Hepatocyte (in vitro differentiated cells): ENCODE data around the gene HPS4.

Experiments used
- EZH2 ChIP-seq: fragments of 200-600 bp; sonication (generic); IDR thresholded peaks from 2 replicates; pipeline ENCODE4 v1.6.1; 2016; ENCODE audit warnings: antibody characterized with exemption, mild to moderate bottlenecking, borderline replicate concordance
- TF ChIP-seq, protein P1 (sequence below): fragments of 200-600 bp; sonication (generic); IDR thresholded peaks from 2 replicates; pipeline ENCODE4 v1.5.1; 2016; ENCODE audit warnings: antibody characterized with exemption, mild to moderate bottlenecking; ENCODE audit not compliant: poor library complexity

DNA sequence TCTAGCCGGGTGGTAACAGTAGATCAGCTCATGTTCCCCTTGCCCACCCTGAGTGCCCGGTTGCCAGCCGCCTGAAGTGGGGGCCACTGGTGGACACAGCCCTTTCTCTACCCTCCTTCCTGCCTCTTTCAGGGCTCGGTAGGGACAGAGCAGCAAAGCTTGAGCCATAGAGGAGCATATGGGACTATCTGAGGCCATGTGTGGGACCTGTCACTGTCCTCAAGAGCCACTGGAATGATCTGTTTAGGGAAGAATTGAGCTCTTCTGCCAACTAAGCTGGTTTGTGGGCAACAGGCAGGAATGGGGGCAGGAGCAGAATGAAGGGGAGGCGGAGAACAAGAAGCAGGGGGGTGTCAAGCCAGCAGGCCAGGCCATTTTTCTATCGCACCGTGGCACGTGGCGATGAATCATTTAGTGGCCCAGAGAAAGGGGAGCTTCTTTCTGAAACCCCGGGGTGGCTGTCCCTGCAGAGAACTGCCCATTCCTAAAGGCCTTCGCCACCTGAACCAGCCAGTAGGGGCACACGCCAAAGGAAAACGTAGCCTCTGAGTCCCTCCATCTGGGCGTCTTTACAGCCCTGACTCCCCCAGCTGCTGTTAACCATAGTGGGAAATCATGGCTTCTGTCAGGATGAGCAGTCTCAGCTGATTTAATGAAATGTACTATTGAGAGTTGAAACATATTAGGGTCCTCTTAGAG, 45.7 kb downstream of the HPS4 start:
- TF ChIP-seq, protein P1, sequence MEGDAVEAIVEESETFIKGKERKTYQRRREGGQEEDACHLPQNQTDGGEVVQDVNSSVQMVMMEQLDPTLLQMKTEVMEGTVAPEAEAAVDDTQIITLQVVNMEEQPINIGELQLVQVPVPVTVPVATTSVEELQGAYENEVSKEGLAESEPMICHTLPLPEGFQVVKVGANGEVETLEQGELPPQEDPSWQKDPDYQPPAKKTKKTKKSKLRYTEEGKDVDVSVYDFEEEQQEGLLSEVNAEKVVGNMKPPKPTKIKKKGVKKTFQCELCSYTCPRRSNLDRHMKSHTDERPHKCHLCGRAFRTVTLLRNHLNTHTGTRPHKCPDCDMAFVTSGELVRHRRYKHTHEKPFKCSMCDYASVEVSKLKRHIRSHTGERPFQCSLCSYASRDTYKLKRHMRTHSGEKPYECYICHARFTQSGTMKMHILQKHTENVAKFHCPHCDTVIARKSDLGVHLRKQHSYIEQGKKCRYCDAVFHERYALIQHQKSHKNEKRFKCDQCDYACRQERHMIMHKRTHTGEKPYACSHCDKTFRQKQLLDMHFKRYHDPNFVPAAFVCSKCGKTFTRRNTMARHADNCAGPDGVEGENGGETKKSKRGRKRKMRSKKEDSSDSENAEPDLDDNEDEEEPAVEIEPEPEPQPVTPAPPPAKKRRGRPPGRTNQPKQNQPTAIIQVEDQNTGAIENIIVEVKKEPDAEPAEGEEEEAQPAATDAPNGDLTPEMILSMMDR, result no peak
- TF ChIP-seq EZH2, result no peak
